Right lung (tissue), 5 donors: Measurements from ENCODE around the gene CDK6. TPM values are rescaled to one million over a fixed set of nuclear protein-coding genes. Genes with fewer than 3 reads are reported as not detected.
"Not testable (repeated sequence)": the region's sequence is repeated elsewhere in the genome, so short reads cannot be mapped to it uniquely, and the experiment has no call there.

Source experiments
- DNase-seq, 2 donors: peaks; one replicate each; pipeline ENCODE4 v3.0.0-alpha.2; 2013
- polyA plus RNA-seq, 5 donors: library from polyadenylated mRNA; unstranded; fragments of 120-200 nt; gene quantifications; one replicate each; pipeline versions ENCODE4 v1.2.1 to v1.2.3, GENCODE V29; 2013; ENCODE audit warnings: inconsistent platforms in 1 of 5, low replicate concordance in 1 of 5; ENCODE audit not compliant: insufficient read length in 5 of 5, insufficient read depth in 1 of 5

CDK6 gene
- polyA plus RNA-seq, 5 donors: 28.4 to 52.5 (median 45.0) TPM

DNA sequence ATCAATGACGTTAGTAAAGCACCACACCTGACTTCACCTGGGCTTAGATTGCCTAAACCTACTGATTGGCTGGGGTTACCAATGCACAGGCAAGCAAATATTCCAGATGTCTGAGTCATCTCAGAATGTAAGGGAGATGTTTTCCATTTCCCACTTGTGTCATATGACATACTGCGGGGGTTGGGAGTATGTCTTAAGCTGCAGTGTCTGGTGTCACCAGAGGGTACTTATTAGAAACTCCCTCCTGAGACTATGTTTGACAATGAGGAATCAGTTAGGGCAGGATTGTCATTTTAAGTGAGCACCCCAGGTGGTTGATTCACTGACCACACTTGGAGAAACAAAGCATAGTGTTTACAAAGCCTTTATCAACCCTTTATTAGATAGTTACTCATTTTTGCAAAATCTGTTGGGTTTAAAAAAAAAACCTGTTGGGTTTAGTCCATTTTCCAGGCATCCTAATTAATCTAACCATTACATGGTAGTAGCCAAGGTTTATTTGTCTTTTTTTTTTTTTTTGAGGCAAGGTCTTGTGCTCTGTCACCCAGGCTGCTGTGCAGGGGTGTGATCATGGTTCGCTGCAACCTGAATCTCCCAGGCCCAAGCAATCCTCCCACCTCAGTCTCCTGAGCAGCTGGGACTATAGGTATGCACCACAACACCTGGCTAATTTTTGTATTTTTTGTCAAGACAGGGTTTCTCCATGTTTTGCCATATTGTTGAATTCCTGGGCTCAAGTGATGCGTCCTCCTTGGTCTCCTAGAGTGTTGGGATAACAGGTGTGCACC lies 72.5 kb downstream of the CDK6 start:
- no peak for DNase-seq

DNA sequence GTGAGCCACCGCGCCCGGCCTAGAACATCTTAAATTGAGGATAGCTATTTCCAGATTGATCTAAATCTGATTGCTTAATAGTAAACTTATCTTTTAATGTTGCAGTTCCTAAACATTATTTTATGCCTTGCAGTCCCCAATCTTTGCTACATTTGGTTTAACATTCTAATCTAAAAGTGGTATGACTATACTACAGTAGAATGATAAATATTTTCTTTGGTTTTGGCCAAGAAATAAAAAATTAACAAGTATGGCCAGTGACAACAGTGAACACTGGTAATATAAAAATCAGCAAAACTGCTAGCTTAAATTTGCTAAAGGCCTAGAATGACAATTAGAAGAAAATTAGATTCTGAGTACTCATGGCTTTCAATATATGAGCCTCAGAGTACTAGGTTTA lies 73.5 kb downstream of the CDK6 start:
- no peak for DNase-seq

DNA sequence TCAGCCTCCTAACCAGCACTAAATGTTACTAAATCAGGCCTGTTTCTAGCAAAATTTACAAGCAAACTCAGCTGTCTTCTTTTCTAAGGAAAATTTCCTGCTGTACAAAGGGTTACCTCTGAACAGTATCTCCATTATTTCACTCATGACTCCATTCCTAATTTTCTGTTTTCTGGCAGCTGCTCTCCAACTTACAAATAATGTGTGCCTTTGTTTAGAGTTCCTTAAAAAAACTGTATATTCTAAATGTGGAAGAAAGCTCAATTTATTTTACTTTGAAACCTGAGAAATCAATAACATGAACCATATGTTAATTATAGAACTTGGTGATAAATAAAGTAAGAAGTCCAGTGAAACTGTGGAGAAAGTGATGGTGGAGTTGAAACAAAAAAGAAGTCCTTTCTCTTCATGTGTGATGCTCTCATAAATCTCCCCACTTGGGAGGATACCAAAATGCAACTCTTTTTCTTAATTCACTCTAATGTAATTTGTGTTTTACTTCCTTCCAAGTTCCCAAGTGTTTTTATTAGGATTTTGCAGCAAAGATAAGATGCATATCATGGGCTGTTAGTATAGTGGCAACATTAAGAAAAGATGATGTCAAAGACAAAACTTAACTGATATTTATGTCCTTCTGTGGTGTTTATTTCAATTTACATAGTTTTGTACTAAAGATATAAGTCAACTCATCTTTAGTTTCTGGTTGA lies 74.8 kb downstream of the CDK6 start:
- no peak for DNase-seq

DNA sequence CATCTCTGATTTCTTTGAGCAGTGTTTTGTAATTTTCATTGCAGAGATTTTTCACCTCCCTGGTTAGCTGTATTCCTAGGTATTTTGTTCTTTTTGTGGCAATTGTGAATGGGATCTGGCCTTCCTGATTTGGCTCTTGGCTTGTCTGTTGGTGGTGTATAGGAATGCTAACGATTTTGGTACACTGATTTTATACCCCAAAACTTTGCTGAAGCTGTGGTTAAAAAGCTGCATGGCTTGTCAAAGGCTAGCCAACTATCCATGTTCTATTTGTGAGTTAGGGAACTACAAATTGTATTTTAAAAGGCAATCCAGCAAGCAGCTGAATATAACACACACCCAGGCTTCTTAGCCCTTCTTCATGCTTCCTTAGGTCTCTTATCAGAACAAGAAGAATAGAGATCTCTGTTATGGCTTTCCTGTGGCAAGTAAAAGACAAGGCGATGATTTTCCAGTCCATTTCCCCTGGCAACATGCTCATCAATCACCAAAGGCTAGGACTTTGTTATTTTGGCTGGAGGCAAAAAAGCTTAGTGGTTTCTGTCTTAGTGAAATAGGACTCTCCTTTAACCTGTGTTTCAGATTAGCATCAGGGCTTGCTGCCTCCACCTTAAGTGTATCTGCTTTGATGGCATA lies 77.5 kb downstream of the CDK6 start:
- DNase-seq: no peak

DNA sequence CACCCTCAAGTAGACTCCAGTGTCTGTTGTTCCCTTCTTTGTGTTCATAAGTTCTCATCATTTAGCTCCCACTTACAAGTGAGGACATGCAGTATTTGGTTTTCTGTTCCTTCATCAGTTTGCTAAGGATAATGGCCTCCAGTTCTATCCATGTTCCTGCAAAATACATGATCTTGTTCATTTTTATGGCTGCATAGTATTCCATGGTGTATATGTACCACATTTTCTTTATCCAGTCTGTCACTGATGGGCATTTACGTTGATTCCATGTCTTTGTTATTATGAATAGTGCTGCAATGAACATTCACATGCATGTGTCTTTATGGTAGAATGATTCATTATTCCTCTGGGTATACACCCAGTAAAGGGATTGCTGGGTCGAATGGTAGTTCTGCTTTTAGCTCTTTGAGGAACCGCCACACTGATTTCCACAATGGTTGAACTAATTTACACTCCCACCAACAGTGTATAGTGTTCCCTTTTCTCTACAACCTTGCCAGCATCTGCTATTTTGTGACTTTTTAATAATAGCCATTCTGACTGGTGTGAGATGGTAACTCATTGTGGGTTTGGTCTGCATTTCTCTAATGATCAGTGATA lies 79.0 kb downstream of the CDK6 start:
- DNase-seq: not testable (repeated sequence)

DNA sequence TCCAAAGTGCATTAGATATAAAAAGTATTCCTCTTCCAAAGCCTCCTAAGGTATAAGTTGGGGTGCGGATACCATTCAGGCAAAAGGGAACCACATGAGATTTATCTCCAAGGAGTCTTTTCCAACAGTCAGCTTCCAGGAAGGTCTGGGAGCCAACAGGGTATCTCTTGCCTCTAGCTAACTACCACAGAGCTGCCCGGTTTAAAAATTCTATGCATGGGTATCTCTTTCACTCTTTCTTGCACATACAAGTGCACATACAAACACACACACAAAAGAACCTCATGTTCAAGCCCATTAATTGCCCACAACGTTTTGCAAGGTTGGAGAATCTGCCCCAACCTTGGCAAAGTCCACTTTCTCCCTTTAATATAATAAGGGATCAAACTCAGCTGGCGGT lies 80.7 kb downstream of the CDK6 start:
- DNase-seq: no peak

DNA sequence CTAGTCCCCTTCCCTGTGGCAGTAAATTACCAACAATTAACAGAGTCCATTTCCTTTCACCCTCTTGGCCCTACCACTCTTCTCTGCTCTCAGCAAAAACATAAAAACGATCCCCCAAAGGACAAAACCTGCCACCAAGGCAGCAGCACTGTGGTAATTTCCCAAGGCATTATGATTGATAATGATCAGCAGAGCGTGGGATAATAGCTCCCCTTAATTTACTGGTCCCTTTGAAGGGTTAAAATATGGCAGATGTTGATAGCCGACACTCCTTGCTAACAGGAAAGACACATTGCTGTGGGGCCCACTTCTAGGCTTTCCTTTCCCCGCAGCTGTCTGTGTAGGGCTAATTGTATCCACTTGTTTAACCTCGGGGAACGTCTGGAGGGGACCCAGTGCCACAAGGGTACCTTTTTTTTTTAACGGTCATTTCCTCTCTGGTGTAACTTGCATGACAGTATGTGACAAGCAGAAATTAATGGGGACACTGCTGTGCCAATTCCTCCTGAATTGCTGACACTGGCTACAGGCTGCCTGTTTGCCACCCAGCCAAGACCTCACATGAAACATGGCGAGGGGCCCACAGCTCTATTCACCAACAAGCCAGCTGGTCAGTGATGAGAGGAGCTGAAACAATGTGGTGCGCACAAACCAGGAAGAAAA lies 81.3 kb downstream of the CDK6 start:
- DNase-seq: no peak

DNA sequence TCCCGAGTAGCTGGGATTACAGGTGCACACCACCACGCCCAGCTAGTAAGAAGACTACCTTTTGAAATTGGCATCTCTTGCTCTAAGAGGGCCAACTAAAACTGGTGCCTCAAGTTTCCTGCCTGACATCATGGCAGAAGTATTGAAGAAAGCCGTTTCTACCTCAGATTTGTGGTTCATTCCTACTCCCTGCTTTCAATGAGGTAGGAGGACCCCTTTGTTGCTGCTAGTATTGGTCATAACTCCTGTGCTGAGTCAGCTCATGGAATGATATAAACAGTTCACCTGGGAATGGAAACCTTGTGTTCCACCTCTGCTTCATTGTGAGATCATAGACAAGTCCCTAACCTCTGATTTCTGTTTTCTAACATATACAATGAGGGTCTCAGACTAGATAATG lies 82.8 kb downstream of the CDK6 start:
- no peak for DNase-seq

DNA sequence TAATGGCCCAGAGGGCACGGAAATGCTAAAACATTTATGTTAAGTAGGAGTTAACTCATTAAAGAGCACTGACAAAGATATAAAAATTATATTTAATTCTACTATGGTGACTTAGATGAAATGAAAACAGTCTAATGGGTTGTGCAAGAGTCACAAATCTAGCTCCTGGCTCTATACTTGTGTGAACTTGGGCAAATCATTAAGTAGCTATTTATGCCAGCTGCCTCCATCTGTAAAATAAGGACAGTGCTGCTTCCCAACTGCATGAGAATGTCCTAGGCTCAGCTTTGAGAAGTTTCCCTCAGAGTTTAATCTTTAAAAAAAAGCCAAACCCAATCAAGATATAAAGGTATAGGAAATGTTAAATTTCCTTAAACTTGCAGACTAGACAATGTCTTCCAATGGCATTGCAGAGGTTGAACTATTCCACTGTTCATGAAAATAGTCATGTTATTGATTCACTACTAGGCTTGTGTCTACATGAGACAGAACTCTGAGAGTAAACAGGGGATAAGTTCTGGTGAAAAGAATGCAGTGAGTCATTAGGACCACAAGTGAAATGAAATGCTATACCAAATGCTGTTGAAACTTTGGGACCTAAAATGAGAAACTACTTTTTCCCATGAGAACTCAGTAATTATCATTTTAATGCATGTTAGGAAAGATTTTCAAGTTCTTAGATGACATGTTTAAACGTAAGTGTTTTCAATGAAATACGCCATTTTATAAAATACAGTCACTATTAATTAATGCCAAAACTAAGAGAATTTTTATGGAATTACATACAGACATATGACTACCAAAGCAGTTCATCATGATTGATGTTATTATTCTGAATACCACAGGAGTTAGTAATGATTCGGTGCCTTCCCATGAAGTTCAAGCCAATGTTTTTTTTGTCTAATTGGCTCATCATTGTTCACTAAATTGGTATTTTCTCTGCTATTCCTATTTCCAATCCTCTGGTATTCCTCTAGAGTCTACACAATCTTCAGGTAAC lies 84.2 kb downstream of the CDK6 start:
- no peak for DNase-seq

DNA sequence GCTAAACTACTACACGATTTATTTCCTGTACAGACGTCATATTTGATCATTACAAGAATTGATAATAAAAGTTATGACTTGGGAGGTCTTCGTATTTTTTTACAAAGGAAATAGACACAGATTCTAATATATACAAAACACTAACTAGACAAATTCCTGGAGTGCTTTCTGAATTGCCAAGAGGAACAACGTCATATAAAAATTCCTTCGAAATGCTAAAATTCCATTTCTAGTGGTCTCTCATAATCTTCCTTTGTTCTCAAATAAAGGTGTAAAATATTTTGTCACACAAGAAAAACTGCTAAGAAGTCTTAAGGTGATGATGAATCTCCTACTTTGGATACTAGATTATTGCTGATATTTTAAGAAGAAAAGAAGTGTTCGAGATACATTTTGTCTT lies 85.4 kb downstream of the CDK6 start:
- no peak for DNase-seq

DNA sequence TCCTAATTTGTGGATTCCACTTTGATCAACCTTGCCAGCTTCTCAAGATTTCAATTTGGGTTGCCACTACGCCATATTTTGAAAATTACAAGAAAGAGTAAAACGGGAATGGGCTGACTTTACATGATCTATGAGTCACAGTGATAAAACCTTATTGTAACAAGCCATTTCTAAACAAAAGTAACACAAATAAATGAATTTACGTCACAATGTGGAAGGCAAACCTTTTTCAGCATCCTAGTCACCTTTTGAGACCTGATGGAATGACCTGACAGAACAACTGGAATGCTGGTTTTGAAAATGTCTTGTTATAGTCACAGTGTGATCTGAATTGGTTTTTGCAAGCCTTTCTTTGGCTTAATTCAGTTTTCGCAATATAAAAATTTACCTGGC lies 85.9 kb downstream of the CDK6 start:
- no peak for DNase-seq

DNA sequence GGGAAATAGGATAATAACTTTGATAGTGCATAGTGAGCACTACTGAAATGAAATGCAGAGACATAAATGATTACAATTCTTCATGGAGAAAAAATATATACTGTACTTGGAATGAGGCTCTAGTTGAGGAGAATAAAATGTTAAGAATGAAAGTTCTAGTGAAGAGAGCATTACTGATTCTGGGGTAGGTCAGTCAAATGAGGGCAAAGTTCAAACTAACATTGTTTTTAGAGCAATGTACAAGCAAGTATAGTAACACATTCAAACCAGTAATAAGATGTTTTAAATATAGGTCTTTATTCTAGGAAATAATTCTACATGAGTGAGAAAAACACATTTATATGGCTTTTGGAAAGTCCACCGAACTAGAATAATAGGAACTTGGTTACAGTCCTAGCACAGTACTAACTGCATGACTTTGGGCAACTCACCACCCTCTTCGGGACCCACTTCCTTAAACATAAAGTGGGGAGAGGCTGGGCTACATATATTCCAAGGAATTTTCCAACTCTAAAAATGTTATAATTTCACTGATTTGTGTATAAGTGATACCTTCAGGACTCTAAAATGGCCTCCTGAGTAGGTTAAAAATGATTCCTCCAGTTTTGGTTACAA lies 86.4 kb downstream of the CDK6 start:
- DNase-seq: no peak

DNA sequence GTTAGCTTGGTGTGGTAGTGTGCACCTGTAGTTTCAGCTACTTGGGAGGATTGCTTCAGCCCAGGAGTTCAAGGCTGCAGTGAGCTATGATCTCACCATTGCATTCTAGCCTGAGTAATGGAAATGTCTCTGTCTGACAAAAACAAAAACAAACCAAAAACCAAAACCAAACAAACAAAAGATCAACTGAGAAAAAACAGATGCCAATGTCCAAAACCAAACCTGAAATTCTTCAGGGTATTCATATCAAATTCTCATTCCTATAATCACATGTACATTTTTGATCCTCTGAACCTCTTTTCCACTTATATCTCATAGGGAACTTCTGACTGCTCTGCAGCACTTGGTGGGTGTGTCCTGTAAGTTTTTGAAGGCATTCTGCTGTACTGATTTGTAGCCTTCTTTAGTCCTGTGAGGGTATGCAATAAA lies 87.0 kb downstream of the CDK6 start:
- DNase-seq: no peak

DNA sequence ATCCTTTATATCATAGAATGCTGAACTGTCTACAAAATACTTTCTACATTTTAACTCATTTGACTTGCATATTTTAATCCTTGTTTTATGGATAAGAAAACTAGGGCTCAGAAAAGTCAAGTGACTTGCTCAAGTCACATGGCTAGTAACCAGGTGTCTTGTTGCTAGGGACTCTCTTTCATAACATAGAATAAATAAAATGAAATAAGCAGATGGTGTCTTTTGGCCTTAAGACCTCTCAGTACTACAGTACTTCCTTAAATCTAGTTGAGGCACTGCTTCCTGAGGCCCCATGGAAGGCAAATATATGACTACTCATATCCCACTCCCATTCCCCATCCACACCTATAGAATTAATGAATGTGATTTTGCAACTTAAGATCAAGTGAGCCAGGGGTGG lies 87.9 kb downstream of the CDK6 start:
- DNase-seq: no peak

DNA sequence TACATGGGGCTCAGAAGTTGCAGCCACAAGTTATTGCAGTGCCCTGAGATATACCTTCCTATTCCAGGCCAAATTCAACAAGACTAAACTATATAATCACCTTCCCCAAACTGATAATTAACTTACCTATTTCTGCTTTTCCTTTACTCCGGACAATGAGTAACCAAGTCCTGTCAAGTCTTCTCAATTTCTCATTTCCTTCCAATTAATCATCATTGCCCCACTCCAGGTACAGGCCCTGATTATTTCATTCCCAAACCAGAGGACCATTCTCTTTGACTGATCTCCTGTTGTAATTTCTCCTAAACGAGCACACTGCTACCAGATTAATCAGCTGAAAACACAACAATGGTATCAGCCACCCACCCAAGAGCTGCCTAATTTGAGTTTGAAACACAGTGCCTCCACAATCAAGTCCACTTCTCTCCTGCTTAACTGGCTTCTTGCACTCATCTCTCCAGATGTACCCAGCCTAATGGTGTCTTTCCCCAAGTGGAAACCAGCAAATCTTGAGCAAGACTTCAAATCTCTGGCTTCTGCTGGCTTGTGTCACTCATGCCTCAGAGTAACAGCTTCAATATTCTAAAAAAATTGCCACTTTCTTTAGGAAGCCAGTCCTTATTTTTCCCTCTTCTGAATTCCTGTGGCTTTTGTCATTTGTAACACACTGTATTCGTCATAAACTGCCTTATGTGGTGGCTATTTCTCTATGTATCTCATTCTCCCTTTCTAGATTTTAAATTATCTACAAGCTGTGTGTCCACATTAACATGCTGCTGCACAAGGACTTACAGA lies 89.1 kb downstream of the CDK6 start:
- DNase-seq: no peak

DNA sequence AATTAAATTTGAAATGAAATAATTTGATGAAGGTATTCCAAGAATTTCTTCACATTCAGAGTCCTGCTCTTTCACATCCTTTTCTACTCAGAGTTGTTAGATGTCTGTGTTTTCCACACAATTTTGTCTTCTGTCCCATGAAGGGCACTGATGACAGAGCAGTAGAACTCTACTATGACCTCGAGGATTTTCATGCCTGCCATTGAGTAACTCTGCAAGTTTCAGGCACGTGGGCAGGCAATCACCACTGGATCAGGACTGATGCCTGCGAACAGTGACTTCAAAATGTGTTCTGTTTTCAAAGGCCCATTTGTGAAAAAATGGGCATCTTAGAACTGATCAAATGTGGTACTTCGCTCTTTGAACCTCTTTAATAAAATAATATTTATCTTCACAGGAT lies 91.1 kb downstream of the CDK6 start:
- no peak for DNase-seq

DNA sequence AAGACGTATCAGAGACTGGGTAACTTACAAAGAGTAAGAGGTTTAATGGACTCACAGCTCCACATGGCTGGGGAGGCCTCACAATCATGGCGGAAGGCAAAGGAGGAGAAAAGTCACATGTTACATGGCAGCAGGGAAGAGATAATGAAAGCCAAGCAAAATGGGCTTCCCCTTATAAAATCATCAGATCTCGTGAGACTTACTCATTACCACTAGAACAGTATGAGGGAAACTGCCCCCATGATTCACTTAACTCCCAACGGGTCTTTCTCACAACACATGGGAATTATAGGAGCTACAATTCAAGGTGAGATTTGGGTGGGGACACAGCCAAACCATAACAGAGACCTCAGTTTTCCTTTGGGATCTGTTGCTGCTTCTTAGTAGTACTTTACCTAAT lies 92.2 kb downstream of the CDK6 start:
- DNase-seq: not testable (repeated sequence)

DNA sequence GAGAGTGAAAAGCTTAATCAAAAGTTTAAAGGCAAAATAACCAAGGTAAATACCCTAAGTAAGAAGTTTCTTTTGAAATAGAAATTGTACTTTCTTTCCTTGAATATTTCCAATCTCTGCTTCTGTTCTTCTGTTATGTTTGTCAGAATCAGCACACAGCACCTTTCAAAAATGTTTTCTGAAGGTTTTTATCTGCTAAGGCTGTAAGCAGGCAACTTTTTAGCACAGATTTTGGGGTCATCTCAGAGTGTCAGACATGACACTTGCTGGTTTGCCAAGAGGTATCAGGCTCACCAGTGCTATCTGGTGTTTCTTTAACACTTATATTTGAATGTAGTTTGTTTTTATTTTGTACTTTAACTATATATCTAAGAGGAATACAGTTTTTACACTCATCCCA lies 94.2 kb downstream of the CDK6 start:
- DNase-seq: no peak

DNA sequence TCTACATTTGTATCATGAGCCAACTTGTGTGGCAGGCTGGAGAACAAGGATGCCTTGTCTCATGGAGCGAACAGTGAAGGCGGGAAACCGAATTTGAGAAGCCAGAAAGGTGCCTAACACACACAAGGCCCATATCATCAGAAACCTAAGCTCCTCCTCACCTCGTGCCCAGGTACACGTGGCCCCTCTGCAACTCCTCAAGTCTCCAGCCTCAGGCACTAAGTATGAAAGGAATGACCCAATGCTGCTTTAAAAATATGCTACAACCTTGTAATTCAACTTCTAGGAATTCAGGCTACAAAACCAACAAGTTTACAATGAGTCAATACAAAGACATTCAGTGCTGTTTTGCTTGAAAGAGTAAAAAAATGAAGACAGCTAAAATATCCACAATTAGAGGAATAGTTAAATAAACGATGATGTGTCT lies 95.7 kb downstream of the CDK6 start:
- DNase-seq: no peak
